Neutrophil (primary cell): ENCODE measurements around the gene PIAS4.
A peak's percentile ranks its signal among the peaks of the same experiment; 100 is the strongest.

Source experiments
- H3K27ac ChIP-seq: fragments of 200-600 bp; sonication (generic); 2 replicates; pipeline ENCODE4 v1.5.1; 2016; ENCODE audit warnings: mild to moderate bottlenecking, moderate library complexity
- H3K27me3 ChIP-seq: fragments of 200-600 bp; sonication (generic); 2 replicates; pipeline ENCODE4 v1.6.0; 2016; ENCODE audit warnings: mild to moderate bottlenecking
- H3K36me3 ChIP-seq: fragments of 200-600 bp; sonication (generic); 2 replicates; pipeline ENCODE4 v1.5.1; 2017
- H3K4me1 ChIP-seq, 2 experiments: fragments of 200-600 bp in 1 of 2; sonication (generic) in 1 of 2; 1 replicate in 1 of 2; 2 replicates in 1 of 2; pipeline versions ENCODE4 v1.5.1 to v1.6.1; 2013 to 2016; ENCODE audit warnings: low read depth in 1 of 2, low read length in 1 of 2, mild to moderate bottlenecking in 1 of 2, moderate library complexity in 1 of 2; ENCODE audit not compliant: control insufficient read depth in 1 of 2, insufficient read depth in 1 of 2
- H3K4me3 ChIP-seq, 2 experiments: fragments of 200-600 bp in 1 of 2; sonication (generic) in 1 of 2; 1 replicate in 1 of 2; 2 replicates in 1 of 2; pipeline ENCODE4 v1.5.1; 2013 to 2016; ENCODE audit warnings: low read depth in 1 of 2, low read length in 1 of 2, mild to moderate bottlenecking in 1 of 2, moderate library complexity in 1 of 2
- H3K9me3 ChIP-seq: fragments of 200-600 bp; sonication (generic); 2 replicates; pipeline ENCODE4 v1.5.1; 2016
- CTCF ChIP-seq: fragments of 200-600 bp; sonication (generic); IDR thresholded peaks from 2 replicates; pipeline ENCODE4 v1.5.1; 2016; ENCODE audit warnings: antibody characterized with exemption

The PIAS4 gene

GRCh38 chr19:4077007-4077374 is 69.5 kb downstream of the PIAS4 start:
- H3K36me3 ChIP-seq = no peaks in the 10 kb centered on the region
- TF ChIP-seq CTCF = no peak
- H3K4me1 ChIP-seq = peaks cover 27 to 30% of the 10 kb centered on the region in 2 experiments
- H3K9me3 ChIP-seq = no peaks in the 10 kb centered on the region
- no peaks in the 10 kb centered on the region for H3K27me3 ChIP-seq
- no peak overlapping the region for H3K4me3 ChIP-seq
- peak overlapping the region; percentile 83 for H3K27ac ChIP-seq

- no peaks in the 10 kb centered on the region for H3K9me3 ChIP-seq
- no peaks in the 10 kb centered on the region for H3K27me3 ChIP-seq
- TF ChIP-seq CTCF = no peak
- H3K27ac ChIP-seq = peak overlapping the region; percentile 83
- H3K4me1 ChIP-seq = peaks cover 32 to 35% of the 10 kb centered on the region in 2 experiments
- H3K36me3 ChIP-seq = no peaks in the 10 kb centered on the region
- peak overlapping the region; percentile 71 to 76 for H3K4me3 ChIP-seq
These were observed 70.5 kb downstream of the PIAS4 start for GRCh38 chr19:4077800-4078684.

GRCh38 chr19:4080473-4080872 is 72.9 kb downstream of the PIAS4 start:
- TF ChIP-seq CTCF = no peak
- H3K4me3 ChIP-seq = no peak overlapping the region
- H3K27ac ChIP-seq = no peak overlapping the region
- no peaks in the 10 kb centered on the region for H3K9me3 ChIP-seq
- H3K4me1 ChIP-seq = peaks cover 46 to 53% of the 10 kb centered on the region in 2 experiments
- no peaks in the 10 kb centered on the region for H3K36me3 ChIP-seq
- no peaks in the 10 kb centered on the region for H3K27me3 ChIP-seq

- H3K36me3 ChIP-seq = no peaks in the 10 kb centered on the region
- H3K4me3 ChIP-seq = no peak overlapping the region
- peaks cover 46 to 53% of the 10 kb centered on the region in 2 experiments for H3K4me1 ChIP-seq
- H3K27ac ChIP-seq = peak overlapping the region; percentile 78
- H3K27me3 ChIP-seq = no peaks in the 10 kb centered on the region
- TF ChIP-seq CTCF = no peak
- no peaks in the 10 kb centered on the region for H3K9me3 ChIP-seq
These were observed 74.0 kb downstream of the PIAS4 start for GRCh38 chr19:4081441-4082129.

GRCh38 chr19:4082172-4082571 is 74.6 kb downstream of the PIAS4 start:
- peaks cover 40 to 50% of the 10 kb centered on the region in 2 experiments for H3K4me1 ChIP-seq

More at GRCh38 chr19:4082172-4082571, 74.6 kb downstream of the PIAS4 start:
- Histone ChIP-seq H3K27me3 (no peaks in the 10 kb centered on the region), H3K36me3 (no peaks in the 10 kb centered on the region), H3K4me3 (no peak overlapping the region), H3K9me3 (no peaks in the 10 kb centered on the region), H3K27ac (peak overlapping the region; percentile 78)
- no peak for TF ChIP-seq CTCF
